SK-N-SH (cell line): Measurements from ENCODE around the gene AP1S1. TPM values are rescaled to one million over a fixed set of nuclear protein-coding genes. Genes with fewer than 3 reads are reported as not detected.

Source experiments
- CTCF ChIA-PET: fragments of 300-600, 350-600 bp; formaldehyde crosslinking; extraction: SDS; loops from one replicate; lab custom pipeline; 2021; lab: Yijun Ruan, JAX
- POLR2A ChIA-PET: fragments of 350-600 bp; sonication (Branson Sonifier 250); formaldehyde crosslinking; extraction: SDS; loops from one replicate; lab custom pipeline; 2020; ENCODE audit warnings: antibody characterized with exemption, inconsistent platforms; lab: Yijun Ruan, JAX
- DNase-seq: peaks from one replicate; pipeline ENCODE4 v3.0.0; 2012
- H2AFZ ChIP-seq: fragments of 200-600 bp; sonication (generic); 2 replicates; pipeline ENCODE4 v1.8.1; 2016; ENCODE audit warnings: antibody characterized with exemption, mild to moderate bottlenecking, low read depth
- H3F3A ChIP-seq: fragments of 200-600 bp; sonication (generic); replicated peaks from 2 replicates; pipeline ENCODE3; 2016; ENCODE audit warnings: antibody characterized with exemption, mild to moderate bottlenecking; ENCODE audit not compliant: insufficient read depth
- H3K27ac ChIP-seq, 2 experiments: fragments of 200-500 bp in 1 of 2; fragments of 200-600 bp in 1 of 2; sonication (Bioruptor generic) in 1 of 2; sonication (generic), shearing (Covaris generic) in 1 of 2; 2 replicates each; pipeline versions ENCODE4 v1.5.1 to v1.6.1; 2014 to 2016; ENCODE audit warnings: low read depth in 2 of 2, inconsistent platforms in 1 of 2, low read length in 1 of 2, mild to moderate bottlenecking in 1 of 2, mixed read lengths in 1 of 2
- H3K27me3 ChIP-seq: fragments of 200-600 bp; sonication (generic), shearing (Covaris generic); 2 replicates; pipeline ENCODE4 v1.6.1; 2016; ENCODE audit warnings: mixed run types; ENCODE audit not compliant: insufficient read depth
- H3K36me3 ChIP-seq, 2 experiments: fragments of 200-500 bp in 1 of 2; fragments of 200-600 bp in 1 of 2; sonication (Bioruptor generic) in 1 of 2; sonication (generic) in 1 of 2; replicated peaks in 1 of 2; 2 replicates each; pipeline versions ENCODE3 to v1.5.1; 2014 to 2016; ENCODE audit warnings: low read length in 1 of 2, mild to moderate bottlenecking in 1 of 2; ENCODE audit not compliant: insufficient read depth in 2 of 2, control insufficient read depth in 1 of 2
- H3K4me1 ChIP-seq, 2 experiments: fragments of 200-500 bp in 1 of 2; fragments of 200-600 bp in 1 of 2; sonication (Bioruptor generic) in 1 of 2; sonication (generic), shearing (Covaris generic) in 1 of 2; 2 replicates each; pipeline versions ENCODE4 v1.5.1 to v1.6.1; 2014 to 2016; ENCODE audit warnings: low read depth in 1 of 2, low read length in 1 of 2, mixed run types in 1 of 2; ENCODE audit not compliant: insufficient read depth in 2 of 2, control insufficient read depth in 1 of 2
- H3K4me2 ChIP-seq: fragments of 200-600 bp; sonication (generic), shearing (Covaris generic); 2 replicates; pipeline ENCODE4 v1.6.1; 2017; ENCODE audit warnings: mixed run types
- H3K4me3 ChIP-seq, 2 experiments: fragments of 200-500 bp in 1 of 2; fragments of 200-600 bp in 1 of 2; sonication (Bioruptor generic) in 1 of 2; sonication (generic), shearing (Covaris generic) in 1 of 2; 2 replicates each; pipeline versions ENCODE4 v1.5.1 to v1.8.1; 2014 to 2016; ENCODE audit warnings: low read depth in 2 of 2, inconsistent platforms in 1 of 2, low read length in 1 of 2, mild to moderate bottlenecking in 1 of 2, mixed read lengths in 1 of 2, moderate library complexity in 1 of 2
- H3K79me2 ChIP-seq: fragments of 200-600 bp; sonication (generic); 2 replicates; pipeline ENCODE4 v1.8.1; 2017; ENCODE audit warnings: mild to moderate bottlenecking; ENCODE audit not compliant: insufficient read depth
- H3K9ac ChIP-seq: fragments of 200-600 bp; sonication (generic); 2 replicates; pipeline ENCODE4 v1.6.1; 2017; ENCODE audit warnings: mixed run types
- H3K9me2 ChIP-seq: fragments of 200-600 bp; sonication (generic); 2 replicates; pipeline ENCODE4 v1.6.1; 2017; ENCODE audit warnings: mixed run types
- H3K9me3 ChIP-seq: fragments of 200-600 bp; sonication (generic); 2 replicates; pipeline ENCODE4 v1.6.1; 2017; ENCODE audit warnings: mixed run types, mild to moderate bottlenecking, moderate library complexity
- H4K20me1 ChIP-seq: fragments of 200-600 bp; sonication (generic); 2 replicates; pipeline ENCODE4 v1.6.1; 2017; ENCODE audit warnings: mild to moderate bottlenecking, mixed run types; ENCODE audit not compliant: insufficient read depth
- CHD2 ChIP-seq: fragments of 150-350 bp; IDR thresholded peaks from 2 replicates; pipeline ENCODE4 v1.6.1; 2018; ENCODE audit warnings: low read length; ENCODE audit not compliant: partially characterized antibody
- EP300 ChIP-seq, 2 experiments: IDR thresholded peaks; 2 replicates each; pipeline versions ENCODE4 v1.4.0 to v1.6.1; 2012; ENCODE audit warnings: borderline replicate concordance in 1 of 2, low read depth in 1 of 2, low read length in 1 of 2
- EZH2phosphoT487 ChIP-seq: fragments of 200-600 bp; sonication (generic); IDR thresholded peaks from 2 replicates; pipeline ENCODE4 v1.6.1; 2017; ENCODE audit warnings: low read depth, mixed run types, mild to moderate bottlenecking, antibody characterized with exemption, moderate library complexity, borderline replicate concordance
- FOSL2 ChIP-seq: IDR thresholded peaks from 2 replicates; pipeline ENCODE4 v1.4.0; 2012; ENCODE audit warnings: low read depth, mild to moderate bottlenecking, moderate library complexity, borderline replicate concordance
- FOXM1 ChIP-seq: IDR thresholded peaks from 2 replicates; pipeline ENCODE4 v1.4.0; 2012; ENCODE audit warnings: low read depth, mild to moderate bottlenecking
- GABPA ChIP-seq: IDR thresholded peaks from 2 replicates; pipeline ENCODE4 v1.4.0; 2012; ENCODE audit warnings: low read depth, mild to moderate bottlenecking
- NFIC ChIP-seq: IDR thresholded peaks from 2 replicates; pipeline ENCODE4 v1.4.0; 2012; ENCODE audit warnings: borderline replicate concordance
- POLR2AphosphoS5 ChIP-seq: IDR thresholded peaks from 2 replicates; pipeline ENCODE4 v1.6.1; 2012; ENCODE audit warnings: low read depth, low read length
- RXRA ChIP-seq: IDR thresholded peaks from 2 replicates; pipeline ENCODE4 v1.4.0; 2012; ENCODE audit warnings: low read depth, mild to moderate bottlenecking, borderline replicate concordance
- SMC3 ChIP-seq: IDR thresholded peaks from 2 replicates; pipeline ENCODE4 v1.6.1; 2012; ENCODE audit warnings: low read depth, low read length, improper control_type of control experiment
- TAF1 ChIP-seq: IDR thresholded peaks from 2 replicates; pipeline ENCODE4 v1.6.1; 2012; ENCODE audit warnings: low read depth, mild to moderate bottlenecking, low read length, moderate library complexity, borderline replicate concordance
- TCF12 ChIP-seq: IDR thresholded peaks from 2 replicates; pipeline ENCODE4 v1.4.0; 2012
- TEAD4 ChIP-seq: IDR thresholded peaks from 2 replicates; pipeline ENCODE4 v1.4.0; 2012; ENCODE audit warnings: mild to moderate bottlenecking, borderline replicate concordance; ENCODE audit not compliant: insufficient read depth
- YY1 ChIP-seq: IDR thresholded peaks from 2 replicates; pipeline ENCODE4 v1.4.0; 2012; ENCODE audit warnings: low read depth, mild to moderate bottlenecking
- WGBS: methylation state at CpG from one replicate; pipeline ENCODE4 v1.1.6; 2017; ENCODE audit warnings: low lambda C conversion rate; 5-methylcytosine and 5-hydroxymethylcytosine counted together
- polyA plus RNA-seq, 3 experiments: library from polyadenylated mRNA; depleted of rRNA; stranded (reverse); fragments of >200 nt; gene quantifications; 2 replicates each; pipeline ENCODE4 v1.2.3, GENCODE V29; 2012
- TF ChIP-seq, protein P1 (sequence below): IDR thresholded peaks from 2 replicates; pipeline ENCODE4 v1.4.0; 2012; ENCODE audit warnings: low read depth
- TF ChIP-seq, protein P2 (sequence below): fragments of 200-600 bp; sonication (generic); IDR thresholded peaks from 2 replicates; pipeline ENCODE4 v1.6.1; 2017; ENCODE audit warnings: antibody characterized with exemption, mild to moderate bottlenecking, moderate library complexity
- TF ChIP-seq, protein P3 (sequence below): IDR thresholded peaks from 2 replicates; pipeline ENCODE4; 2012
- TF ChIP-seq, protein P4 (sequence below): IDR thresholded peaks from 2 replicates; pipeline ENCODE4 v1.4.0; 2012; ENCODE audit warnings: low read depth, borderline replicate concordance

Gene AP1S1
- polyA plus RNA-seq, 1 of the 3 experiments (the other 2 are of a cell fraction), result 616 TPM

DNA sequence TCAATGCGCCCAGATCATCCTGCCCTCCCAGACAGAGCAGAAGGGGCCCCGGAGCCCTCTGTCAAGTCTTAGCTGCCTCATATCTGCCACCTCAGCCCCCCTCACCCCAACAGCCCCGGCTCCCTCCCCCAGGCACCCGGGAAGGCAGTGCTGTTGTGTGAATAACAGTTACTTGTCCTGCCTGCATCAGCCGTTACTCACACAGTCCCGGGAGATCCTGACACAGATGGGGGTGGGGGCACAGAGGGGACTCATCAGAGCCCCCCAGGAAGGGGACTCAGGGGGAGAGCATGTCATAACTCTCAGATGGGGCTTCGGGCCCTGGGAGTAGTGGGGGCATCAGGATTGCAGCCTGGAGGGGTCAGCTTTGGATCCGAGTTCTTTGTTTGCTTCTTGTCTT lies 39.8 kb upstream of the AP1S1 start:
- H3K79me2 ChIP-seq, result peaks cover 23% of the 10 kb centered on the region; the same call in 1 of the 2 replicates
- no peak overlapping the region for H3K4me3 ChIP-seq
- H3K4me1 ChIP-seq, result peaks cover 7 to 38% of the 10 kb centered on the region in 2 experiments; a peak in 3 of 4 replicates
- POLR2A ChIA-PET, result no interaction called here
- no peaks in the 10 kb centered on the region for H3K36me3 ChIP-seq
- H3K9me2 ChIP-seq, result no peaks in the 10 kb centered on the region
- WGBS, result 25% methylated on average over 8 of the region's 8 CpGs
- peak overlapping the region; percentile 39; the same call in 1 of the 2 replicates for H3K4me2 ChIP-seq
- H3K9ac ChIP-seq, result peak overlapping the region; percentile 36; the same call in 1 of the 2 replicates
- peaks cover 48% of the 10 kb centered on the region for H3F3A ChIP-seq
- peak overlapping the region in 1 of 2 experiments; percentile 98; a peak in 2 of 4 replicates for H3K27ac ChIP-seq
- peak overlapping the region; percentile 50 for H2AFZ ChIP-seq
- H3K27me3 ChIP-seq, result no peaks in the 10 kb centered on the region
- DNase-seq, result no peak
- TF ChIP-seq, protein P1, sequence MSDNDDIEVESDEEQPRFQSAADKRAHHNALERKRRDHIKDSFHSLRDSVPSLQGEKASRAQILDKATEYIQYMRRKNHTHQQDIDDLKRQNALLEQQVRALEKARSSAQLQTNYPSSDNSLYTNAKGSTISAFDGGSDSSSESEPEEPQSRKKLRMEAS, result peak; percentile 45; the same call in 1 of the 2 replicates
- TF ChIP-seq FOXM1 (no peak), CHD2 (no peak), SMC3 (no peak), RXRA (peak; percentile 30; the same call in 1 of the 2 replicates), NFIC (peak; percentile 49), FOSL2 (peak; percentile 60; the same call in 1 of the 2 replicates), YY1 (no peak), GABPA (no peak), TCF12 (peak; percentile 70), TEAD4 (peak; percentile 50; the same call in 1 of the 2 replicates), EZH2phosphoT487 (no peak), EP300 (IDR thresholded peaks at IDR 0.05; ENCODE audit: borderline replicate concordance in 1 of 2, low read depth in 1 of 2, low read length in 1 of 2) (peak in 1 of 2 experiments; percentile 79; a peak in 1 of 4 replicates), TAF1 (no peak), POLR2AphosphoS5 (peak; percentile 21; the same call in 1 of the 2 replicates)
- TF ChIP-seq, protein P2, sequence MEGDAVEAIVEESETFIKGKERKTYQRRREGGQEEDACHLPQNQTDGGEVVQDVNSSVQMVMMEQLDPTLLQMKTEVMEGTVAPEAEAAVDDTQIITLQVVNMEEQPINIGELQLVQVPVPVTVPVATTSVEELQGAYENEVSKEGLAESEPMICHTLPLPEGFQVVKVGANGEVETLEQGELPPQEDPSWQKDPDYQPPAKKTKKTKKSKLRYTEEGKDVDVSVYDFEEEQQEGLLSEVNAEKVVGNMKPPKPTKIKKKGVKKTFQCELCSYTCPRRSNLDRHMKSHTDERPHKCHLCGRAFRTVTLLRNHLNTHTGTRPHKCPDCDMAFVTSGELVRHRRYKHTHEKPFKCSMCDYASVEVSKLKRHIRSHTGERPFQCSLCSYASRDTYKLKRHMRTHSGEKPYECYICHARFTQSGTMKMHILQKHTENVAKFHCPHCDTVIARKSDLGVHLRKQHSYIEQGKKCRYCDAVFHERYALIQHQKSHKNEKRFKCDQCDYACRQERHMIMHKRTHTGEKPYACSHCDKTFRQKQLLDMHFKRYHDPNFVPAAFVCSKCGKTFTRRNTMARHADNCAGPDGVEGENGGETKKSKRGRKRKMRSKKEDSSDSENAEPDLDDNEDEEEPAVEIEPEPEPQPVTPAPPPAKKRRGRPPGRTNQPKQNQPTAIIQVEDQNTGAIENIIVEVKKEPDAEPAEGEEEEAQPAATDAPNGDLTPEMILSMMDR, result no peak
- TF ChIP-seq, protein P3, sequence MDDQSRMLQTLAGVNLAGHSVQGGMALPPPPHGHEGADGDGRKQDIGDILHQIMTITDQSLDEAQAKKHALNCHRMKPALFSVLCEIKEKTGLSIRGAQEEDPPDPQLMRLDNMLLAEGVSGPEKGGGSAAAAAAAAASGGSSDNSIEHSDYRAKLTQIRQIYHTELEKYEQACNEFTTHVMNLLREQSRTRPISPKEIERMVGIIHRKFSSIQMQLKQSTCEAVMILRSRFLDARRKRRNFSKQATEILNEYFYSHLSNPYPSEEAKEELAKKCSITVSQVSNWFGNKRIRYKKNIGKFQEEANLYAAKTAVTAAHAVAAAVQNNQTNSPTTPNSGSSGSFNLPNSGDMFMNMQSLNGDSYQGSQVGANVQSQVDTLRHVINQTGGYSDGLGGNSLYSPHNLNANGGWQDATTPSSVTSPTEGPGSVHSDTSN, result peak; percentile 40; the same call in 1 of the 2 replicates
- TF ChIP-seq, protein P4, sequence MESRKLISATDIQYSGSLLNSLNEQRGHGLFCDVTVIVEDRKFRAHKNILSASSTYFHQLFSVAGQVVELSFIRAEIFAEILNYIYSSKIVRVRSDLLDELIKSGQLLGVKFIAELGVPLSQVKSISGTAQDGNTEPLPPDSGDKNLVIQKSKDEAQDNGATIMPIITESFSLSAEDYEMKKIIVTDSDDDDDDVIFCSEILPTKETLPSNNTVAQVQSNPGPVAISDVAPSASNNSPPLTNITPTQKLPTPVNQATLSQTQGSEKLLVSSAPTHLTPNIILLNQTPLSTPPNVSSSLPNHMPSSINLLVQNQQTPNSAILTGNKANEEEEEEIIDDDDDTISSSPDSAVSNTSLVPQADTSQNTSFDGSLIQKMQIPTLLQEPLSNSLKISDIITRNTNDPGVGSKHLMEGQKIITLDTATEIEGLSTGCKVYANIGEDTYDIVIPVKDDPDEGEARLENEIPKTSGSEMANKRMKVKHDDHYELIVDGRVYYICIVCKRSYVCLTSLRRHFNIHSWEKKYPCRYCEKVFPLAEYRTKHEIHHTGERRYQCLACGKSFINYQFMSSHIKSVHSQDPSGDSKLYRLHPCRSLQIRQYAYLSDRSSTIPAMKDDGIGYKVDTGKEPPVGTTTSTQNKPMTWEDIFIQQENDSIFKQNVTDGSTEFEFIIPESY, result no peak
- TF ChIP-seq, all 33 proteins: peak for 9
- Histone ChIP-seq H3K9me3 (no peaks in the 10 kb centered on the region), H4K20me1 (no peaks in the 10 kb centered on the region)
- CTCF ChIA-PET, result interaction anchor here (0.7 to 2.4 kb wide), 5 partner anchors 19 to 263 kb away, joined by 3 to 11 read pairs (median 3); no protein-coding TSS in a partner anchor
